ENCODE results near the gene PNPLA7. TPM values are rescaled to one million over a fixed set of nuclear protein-coding genes. Genes with fewer than 3 reads are reported as not detected.
"Not testable (repeated sequence)": the region's sequence is repeated elsewhere in the genome, so short reads cannot be mapped to it uniquely, and the experiment has no call there.

The PNPLA7 gene
- 0.80 and 1.5 TPM in 2 replicates for total RNA-seq (2014; rRNA removed; shearing (Covaris generic))
- 8.5 and 10.2 TPM in 2 replicates for total RNA-seq (2022)
- percentile 34 among the genes with signal in this experiment for Bru-seq, nascent RNA
- BruChase-seq, experiment 1, labeled RNA remaining after a 6-hour chase: percentile 45 among the genes with signal in this experiment
- percentile 42 among the genes with signal in this experiment for BruChase-seq, experiment 2, labeled RNA remaining after a 2-hour chase
- long read RNA-seq, partial matches to known transcripts: 6 of 15 reads
- long read RNA-seq, other reads (novel, unspliced or antisense): 9 of 15 reads

- POLR2A ChIA-PET: no interaction called here
- CTCF ChIA-PET (ENCODE audit: unreplicated experiment): no interaction called here
These were observed at the start of gene PNPLA7 for GRCh38 chr9:137550231-137550621. Gene PNPLA7 (minus strand): TSS chr9:137550402. CDS start chr9:137550197, 205 bp downstream.

GRCh38 chr9:137598943-137599342 lies 48.7 kb upstream of the PNPLA7 start:
- Histone ChIP-seq H3K4me1 (ENCODE audit: insufficient read depth, low read length, poor library complexity, severe bottlenecking) (peaks cover 11% of the 10 kb centered on the region), H3K4me3 (ENCODE audit: low read depth, low read length, poor library complexity, severe bottlenecking) (no peak overlapping the region), H3K9me2 (ENCODE audit: insufficient read depth, low read length) (no peaks in the 10 kb centered on the region), H3K4me2 (ENCODE audit: low read length) (no peak overlapping the region), H3K9me3 (ENCODE audit: low read length) (no peaks in the 10 kb centered on the region), H2AFZ (ENCODE audit: low read length) (no peak overlapping the region), H3K27ac (ENCODE audit: low read depth, low read length, poor library complexity, severe bottlenecking) (no peak overlapping the region), H3K79me2 (ENCODE audit: insufficient read depth, low read depth, low read length) (no peaks in the 10 kb centered on the region), H4K20me1 (ENCODE audit: insufficient read depth, low read length) (no peaks in the 10 kb centered on the region), H3K36me3 (ENCODE audit: insufficient read depth, low read length) (no peaks in the 10 kb centered on the region)
- BruUV-seq (replicated peaks): no TSS peak
- intact Hi-C loops (cut with micrococcal nuclease; ENCODE audit: unreplicated experiment): no loop called here
- no peak for DNase-seq (ENCODE audit: low spot score)
- CTCF ChIA-PET (ENCODE audit: unreplicated experiment): no interaction called here
- no peak for TF ChIP-seq CTCF (conservative IDR thresholded peaks at IDR 0.05; ENCODE audit: low read length)
- POLR2A ChIA-PET: no interaction called here

More at GRCh38 chr9:137550231-137550621, at the start of gene PNPLA7:
- no peaks in the 10 kb centered on the region for H3K9me3 ChIP-seq (ENCODE audit: low read length)
- H2AFZ ChIP-seq (ENCODE audit: low read length): peak within 1 kb of the TSS; percentile 72; the same call in 1 of the 2 replicates
- H3K9me2 ChIP-seq (ENCODE audit: insufficient read depth, low read length): no peaks in the 10 kb centered on the region
- H3K4me1 ChIP-seq (ENCODE audit: insufficient read depth, low read length, poor library complexity, severe bottlenecking): peaks cover 16% of the 10 kb centered on the region
- peak within 1 kb of the TSS; percentile 32 for H3K27ac ChIP-seq (ENCODE audit: low read depth, low read length, poor library complexity, severe bottlenecking)
- TF ChIP-seq EZH2phosphoT487 (IDR thresholded peaks at IDR 0.05; ENCODE audit: borderline replicate concordance, low read depth, low read length) (no peak), CTCF (conservative IDR thresholded peaks at IDR 0.05; ENCODE audit: low read length) (no peak)
- intact Hi-C loops (cut with micrococcal nuclease; ENCODE audit: unreplicated experiment): loop anchor here (2.0 kb wide), 1 partner anchor 55 kb away; the partner anchor contains the start of gene ARRDC1
- H3K4me2 ChIP-seq (ENCODE audit: low read length): peak within 1 kb of the TSS; percentile 92
- DNase-seq (ENCODE audit: low spot score): peak; percentile 69
- no peaks in the 10 kb centered on the region for H4K20me1 ChIP-seq (ENCODE audit: insufficient read depth, low read length)
- peak within 1 kb of the TSS; percentile 86 for H3K4me3 ChIP-seq (ENCODE audit: low read depth, low read length, poor library complexity, severe bottlenecking)
- H3K79me2 ChIP-seq (ENCODE audit: insufficient read depth, low read depth, low read length): peaks cover 6% of the 10 kb centered on the region; the same call in 1 of the 2 replicates
- peaks cover 24% of the 10 kb centered on the region; the same call in 1 of the 2 replicates for H3K36me3 ChIP-seq (ENCODE audit: insufficient read depth, low read length)
- BruUV-seq (replicated peaks): no TSS peak

GRCh38 chr9:137596577-137596976 lies 46.4 kb upstream of the PNPLA7 start:
- H3K79me2 ChIP-seq (ENCODE audit: insufficient read depth, low read depth, low read length); CTCF ChIA-PET (ENCODE audit: unreplicated experiment); H3K9me3 ChIP-seq (ENCODE audit: low read length); intact Hi-C loops (cut with micrococcal nuclease; ENCODE audit: unreplicated experiment); H2AFZ ChIP-seq (ENCODE audit: low read length); H3K4me2 ChIP-seq (ENCODE audit: low read length); H3K9me2 ChIP-seq (ENCODE audit: insufficient read depth, low read length); BruUV-seq (replicated peaks); H4K20me1 ChIP-seq (ENCODE audit: insufficient read depth, low read length); H3K4me1 ChIP-seq (ENCODE audit: insufficient read depth, low read length, poor library complexity, severe bottlenecking); DNase-seq (ENCODE audit: low spot score); H3K36me3 ChIP-seq (ENCODE audit: insufficient read depth, low read length); H3K4me3 ChIP-seq (ENCODE audit: low read depth, low read length, poor library complexity, severe bottlenecking); H3K27ac ChIP-seq (ENCODE audit: low read depth, low read length, poor library complexity, severe bottlenecking): not testable (repeated sequence)
- POLR2A ChIA-PET: interaction anchor here (0.7 kb wide), 1 partner anchor 17 kb away, joined by 3 read pairs; no protein-coding TSS in a partner anchor
